Gastroesophageal sphincter (tissue), 3 donors: ENCODE measurements around the gene CMBL.

Experiments
- CTCF ChIP-seq, 4 experiments: fragments of 200-600 bp in 2 of 4; fragments of 450-650 bp in 2 of 4; sonication (generic) in 1 of 4; IDR thresholded peaks; one replicate each; pipeline ENCODE4 v1.5.1; 2017 to 2019; ENCODE audit warnings: antibody characterized with exemption in 4 of 4, mild to moderate bottlenecking in 2 of 4, moderate library complexity in 2 of 4
- POLR2A ChIP-seq, 2 donors: fragments of 450-650 bp; IDR thresholded peaks; one replicate each; pipeline ENCODE4 v1.6.1; 2017; ENCODE audit warnings: antibody characterized with exemption in 2 of 2, mild to moderate bottlenecking in 2 of 2, moderate library complexity in 1 of 2

GRCh38 chr5:10328323-10328722 lies 20.6 kb upstream of the CMBL start:
- TF ChIP-seq CTCF (IDR thresholded peaks at IDR 0.05): no peak
- no peak for TF ChIP-seq POLR2A (IDR thresholded peaks at IDR 0.05)
